Pons (tissue), 1 donor: ENCODE results near the gene FHIT.
"Not testable (repeated sequence)": the region's sequence is repeated elsewhere in the genome, so short reads cannot be mapped to it uniquely, and the experiment has no call there.

Experiments used
- DNase-seq: peaks from one replicate; pipeline ENCODE4 v3.0.0-alpha.2; 2016; ENCODE audit warnings: low spot score

The FHIT gene

DNA sequence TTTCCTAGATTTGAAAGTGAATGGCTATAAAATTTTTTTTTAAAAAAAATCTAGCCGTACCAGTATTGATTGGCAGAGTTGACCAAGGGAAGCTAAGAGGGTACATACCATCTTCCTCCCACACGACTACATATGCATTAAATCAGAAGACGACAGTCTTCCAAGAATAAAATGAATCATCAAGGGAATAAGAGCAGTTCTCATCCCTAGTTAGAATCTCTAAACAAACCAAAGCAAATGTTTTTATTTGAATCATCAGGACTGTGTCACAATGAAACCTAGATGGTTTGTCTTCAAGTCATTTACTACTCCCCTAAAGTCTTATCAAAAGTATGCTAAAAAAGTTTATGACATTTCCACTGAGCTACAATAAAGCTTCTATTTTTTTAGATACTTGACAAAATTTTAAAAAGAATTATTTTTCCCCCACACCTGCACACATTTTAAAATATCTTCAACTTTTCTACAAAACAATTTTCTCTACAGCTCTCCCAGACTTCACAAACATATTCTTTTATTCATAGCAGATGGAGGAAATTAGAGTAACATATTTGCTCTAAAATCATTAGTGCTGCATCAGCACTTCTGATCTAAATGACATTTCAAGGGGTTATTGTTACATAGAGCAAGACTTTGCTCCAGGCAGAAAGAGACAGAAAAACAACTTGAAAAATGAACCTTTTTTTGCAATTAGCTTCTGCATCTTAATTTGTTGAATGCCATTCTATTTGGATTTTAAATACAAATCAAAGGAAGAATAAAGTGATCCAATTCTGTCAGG is 547.1 kb downstream of the FHIT start:
- no peak for DNase-seq

DNA sequence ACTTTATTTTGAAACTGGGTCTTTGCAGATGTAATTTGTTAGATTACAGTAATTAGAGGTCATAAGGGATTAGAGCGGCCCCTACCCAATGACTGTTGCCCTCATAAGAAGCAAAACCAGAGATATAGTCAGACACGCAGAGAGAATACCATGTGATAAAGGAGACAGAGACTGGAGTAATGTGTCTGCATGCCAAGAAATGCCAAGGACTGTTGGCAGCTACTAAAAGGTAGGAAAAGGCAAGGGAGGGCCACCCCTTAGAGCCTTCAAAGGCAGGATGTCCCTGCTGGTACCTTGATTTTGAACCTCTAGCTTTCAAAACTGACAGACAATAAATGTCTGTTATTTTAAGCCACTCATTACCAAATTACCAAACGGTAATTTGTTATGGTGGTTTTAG is 548.2 kb downstream of the FHIT start:
- no peak for DNase-seq

DNA sequence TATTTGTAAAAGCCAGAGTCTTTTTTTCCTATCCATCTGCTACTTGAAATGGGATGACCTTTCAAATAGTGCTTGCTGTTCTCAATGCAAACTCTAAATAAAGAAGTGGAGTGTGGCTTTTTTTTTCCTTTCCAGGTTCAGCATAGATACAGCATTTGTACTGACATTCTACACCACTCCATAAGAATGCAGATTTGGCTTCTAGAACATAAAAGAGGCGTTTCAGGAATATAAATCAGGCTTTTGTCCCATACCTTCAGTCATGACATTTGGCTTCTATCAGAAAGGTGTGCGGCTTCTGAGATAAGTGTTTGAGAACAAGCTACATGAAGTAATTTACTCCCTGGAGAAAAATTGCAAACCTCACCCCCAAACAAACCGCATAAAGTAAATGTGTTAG is 553.1 kb downstream of the FHIT start:
- no peak for DNase-seq

DNA sequence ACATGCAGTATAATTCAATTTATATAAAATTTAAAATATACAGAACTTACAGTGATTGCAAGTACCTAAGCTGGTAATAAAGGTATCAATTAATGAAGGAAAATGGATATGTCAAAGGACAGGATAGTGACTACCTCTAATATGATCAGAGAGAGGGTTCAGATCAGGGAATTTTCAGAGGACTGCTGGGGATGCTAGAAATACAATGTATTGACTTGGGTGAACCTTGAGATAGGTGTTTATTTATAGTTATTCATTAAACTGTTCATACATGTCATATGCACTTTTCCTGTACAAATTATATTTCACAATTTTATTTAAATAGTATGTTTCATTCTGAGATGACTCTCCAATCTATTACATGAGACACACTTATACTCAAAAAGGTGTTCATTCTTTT is 554.1 kb downstream of the FHIT start:
- DNase-seq, result no peak

DNA sequence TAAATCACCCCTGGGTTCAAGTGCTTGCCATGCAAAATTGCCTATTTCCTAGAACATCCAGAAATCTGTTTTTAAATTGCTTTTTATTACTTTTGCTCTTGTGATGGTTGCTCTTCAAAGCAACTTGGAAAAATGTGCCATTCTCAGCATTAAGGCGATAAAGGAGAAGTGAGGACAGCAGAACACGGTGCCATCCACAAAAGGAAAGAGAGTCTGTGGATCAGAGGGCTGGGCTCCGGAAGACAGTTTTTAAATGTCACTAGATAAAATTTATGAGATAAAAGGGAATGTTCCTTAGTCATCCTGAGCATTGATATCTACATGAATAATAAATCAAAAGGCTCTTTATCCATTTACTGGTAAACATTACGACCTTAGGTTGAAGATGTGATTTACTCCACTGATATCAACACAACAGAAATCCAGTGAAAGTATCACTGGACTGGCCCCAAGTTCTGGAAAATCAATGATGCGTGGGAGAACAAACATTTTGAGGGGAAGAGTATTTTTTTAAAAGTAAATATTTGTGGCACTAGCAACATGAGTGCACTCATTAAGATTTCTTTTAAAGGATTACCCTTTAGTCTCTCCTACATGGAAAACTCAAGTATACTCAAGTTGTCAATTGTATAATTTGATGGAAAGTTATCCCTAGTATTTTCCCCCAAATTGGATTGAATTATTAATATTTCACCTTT is 554.7 kb downstream of the FHIT start:
- DNase-seq, result no peak

DNA sequence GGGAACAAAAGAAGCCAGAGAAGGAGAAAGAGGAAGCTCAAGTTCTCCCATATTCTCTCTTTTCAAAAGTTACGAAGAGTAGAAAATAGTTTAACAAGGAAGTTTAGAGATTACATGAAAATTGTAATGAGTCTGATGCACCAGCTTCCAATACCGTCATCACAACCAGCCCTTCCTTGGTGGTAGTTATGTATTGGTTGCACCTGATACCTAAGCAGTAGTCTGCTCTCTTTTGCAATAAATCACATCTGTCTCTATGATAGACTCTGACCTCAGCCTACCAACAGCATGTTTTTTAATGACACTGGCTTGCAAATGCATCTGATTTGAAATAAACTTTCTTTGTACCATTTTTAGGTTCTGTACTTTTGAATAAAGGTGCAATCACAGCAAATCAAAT is 575.8 kb downstream of the FHIT start:
- DNase-seq, result no peak

DNA sequence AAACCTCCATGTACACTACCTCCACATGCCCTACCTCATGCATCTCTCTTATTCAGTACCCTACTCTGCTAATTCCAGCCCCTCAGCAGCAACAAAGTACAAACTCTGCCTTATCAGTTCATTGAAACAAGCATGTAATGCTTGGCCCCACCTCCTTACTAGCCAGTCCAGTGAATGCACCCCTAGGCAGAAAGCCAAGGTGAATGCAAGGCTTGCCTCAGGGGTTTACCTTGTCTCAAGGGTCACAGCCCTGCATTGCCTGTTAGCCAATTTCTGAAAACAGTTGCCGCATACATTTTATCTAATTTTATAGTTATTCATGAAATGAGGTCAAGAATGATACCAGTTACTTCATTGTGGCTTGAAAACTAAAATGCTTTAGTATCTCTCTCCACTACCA is 576.4 kb downstream of the FHIT start:
- DNase-seq, result no peak

DNA sequence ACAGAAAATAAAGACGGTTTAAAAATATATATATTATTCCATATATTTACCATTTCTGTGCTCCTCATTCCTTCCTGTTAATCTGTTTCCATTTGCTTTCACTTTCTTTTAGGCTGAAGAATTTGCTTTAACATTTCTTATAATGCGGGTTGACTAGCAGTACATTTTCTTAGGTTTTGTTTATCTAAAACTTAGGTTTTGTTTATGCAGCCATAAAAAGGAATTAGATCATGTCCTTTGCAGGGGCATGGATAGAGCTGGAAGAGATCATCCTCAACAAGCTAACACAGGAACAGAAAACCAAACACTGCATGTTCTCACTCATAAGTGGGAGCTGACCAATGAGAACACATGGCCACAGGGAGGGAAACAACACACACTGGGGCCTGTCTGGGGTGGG is 578.1 kb downstream of the FHIT start:
- no peak for DNase-seq

DNA sequence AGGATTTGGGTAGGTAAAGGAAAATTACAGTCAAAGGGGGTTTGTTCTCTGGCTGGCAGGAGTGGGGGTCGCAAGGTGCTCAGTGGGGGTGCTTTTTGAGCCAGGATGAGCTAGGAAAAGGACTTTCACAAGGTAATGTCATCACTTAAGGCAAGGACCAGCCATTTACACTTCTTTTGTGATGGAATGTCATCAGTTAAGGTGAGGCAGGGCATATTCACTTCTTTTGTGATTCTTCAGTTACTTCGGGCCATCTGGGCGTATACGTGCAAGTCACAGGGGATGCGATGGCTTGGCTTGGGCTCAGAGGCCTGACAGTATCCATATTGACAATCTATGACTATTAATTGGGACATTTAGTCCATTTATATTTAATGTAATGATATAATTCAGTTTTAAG is 578.9 kb downstream of the FHIT start:
- not testable (repeated sequence) for DNase-seq

DNA sequence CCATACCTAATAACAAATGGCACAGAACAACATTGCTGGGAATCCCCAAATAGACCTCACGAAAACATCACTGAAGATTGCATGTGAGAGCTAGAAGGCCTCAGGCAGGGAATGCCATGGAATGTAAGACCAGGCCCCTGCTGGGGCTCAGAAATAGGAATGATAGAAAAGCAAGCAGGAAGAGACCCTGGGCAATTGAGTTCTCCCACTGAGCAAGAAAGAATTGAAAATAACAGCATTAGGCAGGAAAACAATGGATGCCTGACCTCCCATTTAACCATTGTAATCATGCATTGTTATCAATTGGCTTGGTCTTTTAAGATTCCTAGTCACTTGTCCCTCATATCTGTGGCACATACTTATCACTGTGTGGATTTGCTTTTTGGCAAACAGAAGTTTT is 581.6 kb downstream of the FHIT start:
- DNase-seq, result no peak

DNA sequence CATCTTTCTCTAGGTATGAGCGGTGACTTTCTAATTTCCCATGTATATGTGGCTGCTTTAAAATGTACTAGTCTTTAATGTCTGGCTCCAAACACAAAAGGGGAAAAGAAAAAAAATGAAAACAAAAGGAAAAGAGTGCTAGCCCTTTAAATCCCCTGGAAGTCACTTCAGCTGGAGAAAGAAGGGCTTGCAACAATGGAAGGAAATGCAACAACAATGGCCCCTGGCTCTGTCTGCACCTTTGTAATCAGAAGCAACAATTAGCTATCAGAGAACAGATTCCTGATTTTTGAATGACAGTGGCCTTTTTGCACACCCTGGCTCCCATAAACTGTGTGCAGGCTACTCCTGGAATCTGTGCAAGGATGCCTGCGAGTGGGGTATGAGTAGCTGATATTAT is 591.2 kb downstream of the FHIT start:
- DNase-seq, result no peak

DNA sequence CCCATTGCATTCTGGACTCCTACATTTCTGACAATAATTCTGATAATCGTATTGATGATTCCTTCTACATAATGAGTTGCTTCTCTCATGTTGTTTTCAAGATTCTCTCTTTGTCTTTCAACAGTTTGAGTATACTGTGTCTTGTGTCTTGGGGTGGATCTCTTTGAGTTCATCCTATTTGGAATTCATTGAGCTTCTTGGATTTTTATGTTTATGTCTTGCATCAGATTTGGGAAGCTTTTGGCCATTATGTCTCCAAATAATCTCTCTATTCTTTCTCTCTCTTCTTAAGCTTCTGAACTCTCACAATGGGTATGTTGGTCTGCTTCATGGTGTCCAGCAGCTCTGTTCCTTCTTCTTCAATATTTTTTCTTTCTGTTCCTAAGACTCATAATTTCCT is 592.2 kb downstream of the FHIT start:
- DNase-seq, result no peak

DNA sequence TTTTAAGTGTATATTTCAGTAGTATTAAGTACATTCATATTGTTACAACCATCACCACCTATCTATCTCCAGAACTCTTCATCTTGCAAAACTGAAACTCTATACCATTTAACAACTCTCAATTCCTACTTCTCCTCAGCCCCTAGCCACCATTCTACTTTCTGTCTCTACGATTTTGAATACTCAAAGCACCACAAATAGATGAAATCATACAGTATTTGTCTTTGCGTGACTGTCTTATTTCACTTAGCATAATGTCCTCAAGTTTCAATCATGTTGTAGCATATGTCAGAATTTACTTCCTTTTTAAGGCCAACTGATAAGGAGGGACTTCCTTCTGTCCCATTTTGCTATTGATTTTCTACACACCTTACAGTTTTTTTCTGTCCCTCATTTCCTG is 593.3 kb downstream of the FHIT start:
- DNase-seq, result no peak

DNA sequence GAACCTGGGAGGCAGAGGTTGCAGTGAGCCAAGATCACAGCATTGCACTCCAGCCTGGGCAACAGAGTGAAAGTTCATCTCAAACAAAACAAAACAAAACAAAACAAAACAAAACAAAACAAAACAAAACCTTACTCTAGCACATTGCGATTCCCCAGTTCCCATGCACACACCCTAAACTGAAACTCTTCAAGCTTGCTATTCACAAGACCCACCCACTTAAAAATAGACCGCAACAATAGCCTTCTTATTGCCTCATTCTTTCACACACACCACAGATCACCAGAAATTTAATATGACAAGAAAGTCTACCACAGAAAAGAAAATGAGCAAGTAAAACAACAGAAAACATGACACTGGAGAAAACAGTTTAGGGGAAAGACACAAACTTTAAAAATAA is 598.4 kb downstream of the FHIT start:
- no peak for DNase-seq

DNA sequence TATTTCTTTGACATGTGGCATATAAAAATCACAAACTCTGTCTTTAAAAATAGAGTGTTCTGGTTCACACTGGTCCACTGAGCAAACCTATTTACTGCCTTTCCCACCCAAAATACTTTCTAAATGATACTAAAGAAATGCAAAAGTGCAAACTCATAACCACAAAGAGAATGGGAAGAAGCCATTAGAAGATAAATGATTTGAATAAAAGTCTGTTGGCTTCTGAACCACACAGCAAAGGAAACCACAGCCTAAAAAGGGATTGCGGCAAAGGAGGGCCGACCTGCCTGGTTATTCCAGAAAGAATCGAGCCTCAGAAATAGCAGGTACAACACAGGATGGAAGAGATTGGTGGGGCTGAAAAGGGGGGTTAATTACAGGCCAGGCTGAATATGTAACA is 599.5 kb downstream of the FHIT start:
- no peak for DNase-seq

DNA sequence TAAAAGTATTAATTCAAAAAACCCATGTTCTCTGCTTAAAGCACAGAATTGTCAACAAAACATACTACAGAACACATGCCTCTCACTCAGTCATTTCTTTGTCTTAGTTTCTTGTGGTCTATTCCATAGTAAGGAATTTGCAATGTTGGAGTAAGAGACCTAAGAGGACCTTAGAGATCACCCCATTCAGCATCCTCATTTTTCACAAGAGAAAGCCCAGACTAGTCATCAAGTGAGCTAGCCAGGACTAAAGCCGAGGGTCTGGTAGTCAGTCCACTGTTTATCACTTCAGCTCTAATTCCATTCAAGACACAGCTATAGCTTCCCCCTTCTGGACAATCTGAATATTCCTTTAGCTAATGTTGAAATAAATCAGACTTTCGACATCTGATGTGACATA is 601.1 kb downstream of the FHIT start:
- peak; percentile 15 for DNase-seq

DNA sequence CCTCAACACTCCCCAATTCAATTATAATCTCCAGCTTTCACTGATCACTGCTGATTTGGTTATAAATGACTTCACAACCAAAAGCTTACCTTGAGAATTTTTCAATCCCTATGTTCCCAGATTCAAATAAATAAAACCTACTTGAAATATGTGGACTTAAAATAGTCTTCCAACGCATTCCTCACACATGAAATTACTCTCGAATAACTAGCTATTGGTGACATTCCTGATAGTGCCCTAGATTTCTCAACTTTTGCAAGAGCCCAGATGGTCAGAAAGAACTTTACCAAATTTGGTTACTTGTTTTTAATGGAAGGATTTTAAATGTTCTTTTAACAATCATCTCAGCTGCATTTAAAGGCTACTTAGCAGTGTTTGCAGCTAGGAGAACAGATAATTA is 605.5 kb downstream of the FHIT start:
- no peak for DNase-seq

DNA sequence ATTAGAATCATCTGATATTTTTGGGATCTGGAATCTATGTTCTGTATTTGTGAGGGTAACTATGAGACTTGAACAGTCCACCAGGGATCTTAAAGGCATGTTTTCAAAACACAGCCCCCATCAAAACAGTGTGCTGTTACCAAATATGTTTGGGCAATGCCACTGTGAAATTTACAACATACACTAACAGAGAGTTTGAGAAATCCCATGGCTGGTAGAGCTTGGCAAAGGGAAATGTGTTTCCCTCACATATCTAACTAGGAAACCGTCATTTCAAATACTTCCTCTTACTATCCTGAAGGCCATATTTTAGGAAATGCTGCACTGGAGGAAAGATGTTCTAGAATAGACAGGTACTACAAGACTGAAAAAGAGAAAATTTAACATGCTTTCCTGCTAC is 607.4 kb downstream of the FHIT start:
- no peak for DNase-seq

DNA sequence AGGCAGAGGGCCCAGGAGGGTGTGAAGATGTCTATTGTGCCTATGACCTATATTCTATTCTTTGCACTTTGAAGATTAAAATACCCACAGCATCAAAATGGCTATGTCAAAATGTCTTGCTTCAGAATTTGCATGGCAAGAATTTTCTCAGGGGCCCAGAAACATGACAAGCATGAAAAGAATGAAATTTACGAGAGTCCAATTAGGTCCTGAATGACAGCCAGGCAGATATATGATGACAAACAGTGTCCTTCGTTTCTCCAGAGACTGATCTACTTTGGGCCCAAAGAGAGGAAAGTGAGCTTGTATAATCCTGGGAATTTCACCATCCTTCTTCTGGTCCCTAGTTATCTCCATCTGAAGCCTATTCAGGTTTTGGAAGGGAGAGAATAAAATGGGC is 609.9 kb downstream of the FHIT start:
- no peak for DNase-seq

DNA sequence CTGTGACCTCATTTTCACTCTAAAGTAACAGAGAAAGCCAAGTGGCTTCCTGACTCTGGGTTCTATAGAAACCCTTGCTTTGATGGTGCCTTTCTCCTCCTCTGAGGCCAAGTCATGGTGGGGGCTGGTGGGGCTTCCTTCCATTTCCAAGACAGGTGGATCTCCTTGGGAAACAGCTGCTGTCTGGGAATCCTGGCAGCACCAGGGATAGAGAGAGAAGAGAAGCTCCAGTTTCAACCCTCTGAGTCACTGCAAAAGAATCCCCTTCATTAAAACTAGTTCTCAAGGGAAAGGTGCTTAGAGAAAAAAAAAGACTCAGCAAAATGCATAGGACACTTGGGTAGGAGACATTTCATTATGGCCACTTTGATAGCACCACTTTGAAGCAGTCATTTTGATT is 614.4 kb downstream of the FHIT start:
- no peak for DNase-seq

DNA sequence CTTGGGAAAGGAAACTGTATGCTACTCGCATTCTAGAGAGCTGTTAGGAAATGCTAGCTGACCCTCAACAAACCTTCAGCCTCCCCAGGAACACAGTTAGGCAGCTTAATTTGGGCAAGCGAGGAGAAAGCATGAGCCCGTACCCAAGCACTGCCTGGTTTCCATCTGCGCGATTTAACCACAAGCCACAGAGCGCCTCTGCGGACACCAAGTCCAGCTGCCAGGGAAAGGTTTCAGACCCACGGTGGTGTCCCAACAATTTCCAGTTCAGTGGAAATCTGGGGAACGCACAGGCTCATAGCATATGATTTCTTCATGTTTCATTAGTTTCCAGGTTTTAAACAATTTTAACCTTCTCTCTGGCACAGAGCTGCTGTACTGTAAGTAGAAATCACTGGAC is 617.6 kb downstream of the FHIT start:
- DNase-seq, result no peak

DNA sequence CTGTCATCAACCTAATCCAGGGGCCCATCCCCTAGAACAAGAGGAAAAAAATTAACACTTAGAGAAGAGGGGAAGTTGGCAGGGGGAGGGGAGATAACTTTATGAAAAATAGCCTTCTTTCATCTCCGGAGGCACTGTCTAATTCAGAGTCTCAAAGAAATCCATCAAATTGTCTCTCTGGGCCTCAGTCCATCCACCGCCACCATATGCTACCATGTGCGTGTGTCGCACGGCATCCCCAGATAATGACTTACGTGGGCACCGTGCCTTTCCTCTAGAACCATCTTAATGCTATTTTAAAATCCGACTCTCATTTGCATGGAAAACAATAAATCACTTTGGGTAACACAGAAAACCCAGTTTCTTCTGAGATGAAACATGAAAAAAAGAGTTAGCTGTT is 619.7 kb downstream of the FHIT start:
- no peak for DNase-seq

DNA sequence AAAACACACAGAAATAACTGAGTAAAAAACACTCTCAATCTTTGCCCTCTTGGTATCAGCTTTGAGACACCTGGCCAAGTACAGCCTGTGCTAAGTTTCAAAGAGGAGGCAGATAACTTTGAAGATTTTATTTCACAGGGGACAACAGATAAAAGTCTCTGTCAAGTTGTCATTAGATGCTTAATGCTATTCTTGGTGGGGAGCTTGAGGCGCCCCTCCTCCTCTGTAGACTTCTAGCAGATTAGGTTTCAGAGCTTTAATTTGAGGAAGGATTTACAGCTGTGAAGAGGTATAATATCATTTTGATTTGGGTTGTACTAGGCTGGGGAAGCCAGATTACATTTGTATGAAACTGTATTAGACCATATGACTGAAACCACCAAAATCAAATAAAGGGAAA is 620.3 kb downstream of the FHIT start:
- no peak for DNase-seq

DNA sequence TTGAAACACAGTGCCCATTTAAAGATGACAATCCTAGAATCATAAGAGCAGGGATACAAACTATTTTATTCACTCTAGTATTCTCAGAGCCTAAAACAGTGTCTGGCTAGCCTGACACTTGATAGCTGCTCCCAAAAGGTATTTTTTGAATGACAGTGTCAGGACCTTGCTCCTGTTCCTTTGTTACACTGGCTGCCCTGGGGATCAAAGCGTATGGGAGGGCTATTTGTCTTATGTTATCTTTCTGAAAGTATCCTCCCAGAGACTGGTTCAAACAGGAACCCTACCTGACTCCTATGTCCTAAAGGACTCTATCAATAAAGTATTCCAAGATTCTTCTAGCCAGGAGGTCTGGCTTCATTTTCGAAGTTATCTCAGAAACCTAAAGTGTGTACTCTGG is 621.4 kb downstream of the FHIT start:
- DNase-seq, result no peak
